IMR-90 (cell line): ENCODE results near the gene C14orf93. TPM values are rescaled to one million over a fixed set of nuclear protein-coding genes. Genes with fewer than 3 reads are reported as not detected.

ENCODE experiments used
- ATAC-seq: fragments of 200-7000 bp; cut with Tn5 transposase; 2 replicates; pipeline ENCODE4 v1.9.1; 2020; ENCODE audit warnings: low read depth, mild to moderate bottlenecking, moderate library complexity
- BruUV-seq: library from RNA; stranded (reverse); fragments of 400-500 nt; replicated peaks from 2 replicates; lab custom pipeline; 2021; lab: Mats Ljungman, UMichigan
- CTCF ChIA-PET: fragments of 300-600 bp; formaldehyde crosslinking; extraction: SDS; loops from one replicate; lab custom pipeline; 2021; ENCODE audit warnings: antibody characterized with exemption; lab: Yijun Ruan, JAX
- POLR2A ChIA-PET: fragments of 300-600 bp; sonication (Branson Sonifier 250); formaldehyde crosslinking; loops from one replicate; lab custom pipeline; 2022; ENCODE audit warnings: antibody characterized with exemption; ENCODE audit not compliant: unreplicated experiment; lab: Charles Lee
- DNase-seq: peaks from one replicate; pipeline ENCODE4 v3.0.0; 2013
- H2AFZ ChIP-seq: replicated peaks from 2 replicates; pipeline ENCODE3; 2013; ENCODE audit warnings: low read length, mild to moderate bottlenecking; ENCODE audit not compliant: poor library complexity
- H2AK5ac ChIP-seq: 2 replicates; pipeline ENCODE4 v1.6.1; 2013; ENCODE audit warnings: low read depth, low read length, inconsistent platforms
- H2AK9ac ChIP-seq: replicated peaks from 2 replicates; pipeline ENCODE3; 2013; ENCODE audit warnings: mild to moderate bottlenecking, low read depth, low read length, moderate library complexity; ENCODE audit not compliant: poor library complexity
- H2BK120ac ChIP-seq: 2 replicates; pipeline ENCODE4 v1.6.1; 2013; ENCODE audit warnings: low read depth, low read length, inconsistent platforms
- H2BK15ac ChIP-seq: 3 replicates; pipeline ENCODE4 v1.6.1; 2013; ENCODE audit warnings: low read depth, low read length, inconsistent platforms
- H2BK20ac ChIP-seq: 2 replicates; pipeline ENCODE4 v1.6.1; 2013; ENCODE audit warnings: low read depth, mild to moderate bottlenecking, inconsistent platforms, low read length, moderate library complexity
- H2BK5ac ChIP-seq: 2 replicates; pipeline ENCODE4 v1.6.1; 2013; ENCODE audit warnings: mild to moderate bottlenecking, low read depth, low read length, inconsistent platforms; ENCODE audit not compliant: poor library complexity, severe bottlenecking
- H3K14ac ChIP-seq: replicated peaks from 2 replicates; pipeline ENCODE4 v1.6.1; 2013; ENCODE audit warnings: low read depth, low read length, inconsistent platforms
- H3K18ac ChIP-seq: 2 replicates; pipeline ENCODE4 v1.6.1; 2013; ENCODE audit warnings: low read depth, low read length, control low read depth
- H3K23ac ChIP-seq: 2 replicates; pipeline ENCODE4 v1.6.1; 2013; ENCODE audit warnings: low read depth, low read length, inconsistent platforms
- H3K27ac ChIP-seq: 2 replicates; pipeline ENCODE4 v1.5.1; 2013; ENCODE audit warnings: mild to moderate bottlenecking, control low read depth, low read length; ENCODE audit not compliant: insufficient read depth
- H3K27me3 ChIP-seq: 2 replicates; pipeline ENCODE4 v1.6.1; 2013; ENCODE audit warnings: low read length; ENCODE audit not compliant: control insufficient read depth, insufficient read depth
- H3K36me3 ChIP-seq: 2 replicates; pipeline ENCODE4 v1.6.1; 2013; ENCODE audit warnings: low read length, mixed read lengths; ENCODE audit not compliant: control insufficient read depth, insufficient read depth
- H3K4ac ChIP-seq: 2 replicates; pipeline ENCODE4 v1.6.1; 2013; ENCODE audit warnings: low read depth, low read length, inconsistent platforms
- H3K4me1 ChIP-seq: 2 replicates; pipeline ENCODE4 v1.6.1; 2013; ENCODE audit warnings: low read length, mixed read lengths; ENCODE audit not compliant: control insufficient read depth, insufficient read depth
- H3K4me2 ChIP-seq: 2 replicates; pipeline ENCODE4 v1.6.1; 2013; ENCODE audit warnings: low read depth, mild to moderate bottlenecking, control low read depth, low read length, moderate library complexity
- H3K4me3 ChIP-seq: 2 replicates; pipeline ENCODE4 v1.5.1; 2013; ENCODE audit warnings: low read depth, mild to moderate bottlenecking, control low read depth, low read length, moderate library complexity; ENCODE audit not compliant: insufficient read depth
- H3K56ac ChIP-seq: 2 replicates; pipeline ENCODE4 v1.6.1; 2013; ENCODE audit warnings: low read length, inconsistent platforms; ENCODE audit not compliant: insufficient read depth; ENCODE audit errors: extremely low read depth
- H3K79me1 ChIP-seq, 2 experiments: 2 replicates each; pipeline ENCODE4 v1.6.1; 2013; ENCODE audit warnings: low read length in 2 of 2, inconsistent platforms in 1 of 2, low read depth in 1 of 2
- H3K9ac ChIP-seq: 2 replicates; pipeline ENCODE4 v1.6.1; 2013; ENCODE audit warnings: low read depth, low read length, control low read depth
- H3K9me1 ChIP-seq: 2 replicates; pipeline ENCODE4 v1.6.1; 2013; ENCODE audit warnings: low read length, inconsistent platforms; ENCODE audit not compliant: insufficient read depth
- H3K9me3 ChIP-seq: 2 replicates; pipeline ENCODE4 v1.6.1; 2013; ENCODE audit warnings: low read length; ENCODE audit not compliant: control insufficient read depth, insufficient read depth
- H4K20me1 ChIP-seq: 2 replicates; pipeline ENCODE4 v1.6.1; 2013; ENCODE audit warnings: low read length, inconsistent platforms; ENCODE audit not compliant: insufficient read depth
- H4K5ac ChIP-seq: 2 replicates; pipeline ENCODE4 v1.6.1; 2013; ENCODE audit warnings: mild to moderate bottlenecking, low read depth, low read length, control low read depth
- H4K8ac ChIP-seq, 2 experiments: 2 replicates each; pipeline ENCODE4 v1.6.1; 2013; ENCODE audit warnings: low read depth in 2 of 2, low read length in 2 of 2, control low read depth in 1 of 2, inconsistent platforms in 1 of 2
- H4K91ac ChIP-seq: 2 replicates; pipeline ENCODE4 v1.6.1; 2013; ENCODE audit warnings: low read depth, low read length, inconsistent platforms; ENCODE audit not compliant: insufficient read depth
- BHLHE40 ChIP-seq: fragments of 150-350 bp; IDR thresholded peaks from 2 replicates; pipeline ENCODE4 v1.6.1; 2016; ENCODE audit warnings: mild to moderate bottlenecking, low read depth, low read length
- CEBPB ChIP-seq: IDR thresholded peaks from 2 replicates; pipeline ENCODE4 v1.6.1; 2012; ENCODE audit warnings: low read depth, low read length, improper control_type of control experiment
- CHD1 ChIP-seq: IDR thresholded peaks from 2 replicates; pipeline ENCODE4 v1.6.1; 2012; ENCODE audit warnings: low read depth, low read length, improper control_type of control experiment
- CTCF ChIP-seq: conservative IDR thresholded peaks from 2 replicates; pipeline ENCODE4 v1.5.1; 2012; ENCODE audit warnings: mild to moderate bottlenecking, low read depth, low read length, improper control_type of control experiment
- ELK1 ChIP-seq: fragments of 150-350 bp; IDR thresholded peaks from 2 replicates; pipeline ENCODE4 v1.6.1; 2016; ENCODE audit warnings: low read depth, mild to moderate bottlenecking, low read length, moderate library complexity, borderline replicate concordance
- MAFK ChIP-seq: IDR thresholded peaks from 2 replicates; pipeline ENCODE4 v1.6.1; 2012; ENCODE audit warnings: low read depth, low read length, improper control_type of control experiment
- POLR2A ChIP-seq: IDR thresholded peaks from 2 replicates; pipeline ENCODE4 v1.6.1; 2012; ENCODE audit warnings: mild to moderate bottlenecking, low read depth, low read length
- RAD21 ChIP-seq: IDR thresholded peaks from 2 replicates; pipeline ENCODE4 v1.6.1; 2012; ENCODE audit warnings: low read length, improper control_type of control experiment
- RCOR1 ChIP-seq: IDR thresholded peaks from 2 replicates; pipeline ENCODE4 v1.6.1; 2012; ENCODE audit warnings: mild to moderate bottlenecking, low read length, improper control_type of control experiment; ENCODE audit not compliant: insufficient replicate concordance
- RFX5 ChIP-seq: IDR thresholded peaks from 2 replicates; pipeline ENCODE4 v1.8.0; 2012; ENCODE audit warnings: low read depth, mild to moderate bottlenecking, low read length, moderate library complexity
- SMC3 ChIP-seq: fragments of 150-350 bp; IDR thresholded peaks from 2 replicates; pipeline ENCODE4 v1.6.1; 2016; ENCODE audit warnings: low read depth, mild to moderate bottlenecking, antibody characterized with exemption, low read length, moderate library complexity
- USF2 ChIP-seq: fragments of 150-350 bp; IDR thresholded peaks from 2 replicates; pipeline ENCODE4 v1.6.1; 2017; ENCODE audit warnings: mild to moderate bottlenecking, antibody characterized with exemption, low read length, low read depth
- WGBS, 2 experiments: methylation state at CpG; one replicate each; pipeline versions ENCODE4 v1.1.5 to v1.1.7; 2013; ENCODE audit warnings: missing lambda C conversion rate in 2 of 2; ENCODE audit not compliant: insufficient read length in 1 of 2; ENCODE audit errors: extremely low coverage in 2 of 2; 5-methylcytosine and 5-hydroxymethylcytosine counted together
- dilution Hi-C: fragments of 300-500 bp; cut with HindIII; formaldehyde crosslinking; loops from one replicate; pipeline ENCODE4 v1.14.3; 2018; ENCODE audit warnings: low sequenced_read_pairs; ENCODE audit not compliant: unreplicated experiment
- in situ Hi-C: fragments of 300-500 bp; cut with MboI; formaldehyde crosslinking; loops from 3 replicates; pipeline ENCODE4 v1.14.3; 2019; ENCODE audit warnings: low sequenced_read_pairs, inconsistent platforms, mixed read lengths
- intact Hi-C: fragments of 100-400 bp; cut with micrococcal nuclease; formaldehyde crosslinking; loops from 2 replicates; pipeline ENCODE4 v1.10.0; 2022
- polyA plus RNA-seq, 3 experiments: library from polyadenylated mRNA; depleted of rRNA; stranded (reverse); fragments of >200 nt; gene quantifications; 2 replicates each; pipeline ENCODE4 v1.2.3, GENCODE V29; 2012; ENCODE audit warnings: low replicate concordance in 1 of 3
- total RNA-seq: library from RNA; depleted of rRNA; stranded (reverse); fragments of >200 nt; gene quantifications from 2 replicates; pipeline ENCODE4 v1.2.3, GENCODE V29; 2012

C14orf93 gene
- total and polyA plus RNA-seq, 2 of the 4 experiments (the other 2 are of a cell fraction) = 5.4 to 5.7 TPM

GRCh38 chr14:22978487-22978837, 31.5 kb downstream of the C14orf93 start:
- peak overlapping the region; percentile 94 for H2AK9ac ChIP-seq
- H3K4me1 ChIP-seq = peaks cover 41% of the 10 kb centered on the region
- no peaks in the 10 kb centered on the region for H3K9me3 ChIP-seq
- CTCF ChIA-PET = interaction anchor here (0.7 to 1.8 kb wide), 4 partner anchors 8 to 107 kb away, joined by 3 to 12 read pairs (median 5); no protein-coding TSS in a partner anchor
- H3K9me1 ChIP-seq = peaks cover 5% of the 10 kb centered on the region; the same call in 1 of the 2 replicates
- H2BK5ac ChIP-seq = peak overlapping the region; percentile 86
- peak overlapping the region; percentile 96 for H3K23ac ChIP-seq
- peak overlapping the region; percentile 80 for H3K56ac ChIP-seq
- no TSS peak for BruUV-seq
- intact Hi-C loops = no loop called here
- peak overlapping the region; percentile 70 for H3K18ac ChIP-seq
- H4K8ac ChIP-seq = peak overlapping the region; percentile 84 to 89; a peak in 3 of 4 replicates
- peak overlapping the region; percentile 95 for H3K14ac ChIP-seq
- H2AFZ ChIP-seq = no peak overlapping the region
- H4K5ac ChIP-seq = peak overlapping the region; percentile 79
- H3K27ac ChIP-seq = peak overlapping the region; percentile 97
- peaks cover 36% of the 10 kb centered on the region for H3K36me3 ChIP-seq
- no peak for TF ChIP-seq BHLHE40
- no peak for TF ChIP-seq POLR2A
- TF ChIP-seq CHD1 = no peak
- TF ChIP-seq SMC3 = no peak
- TF ChIP-seq CEBPB = no peak
- no peak for TF ChIP-seq MAFK
- TF ChIP-seq ELK1 = no peak
- TF ChIP-seq RFX5 = no peak
- TF ChIP-seq CTCF = no peak
- no peak for TF ChIP-seq USF2
- no peak for TF ChIP-seq RAD21
- no peak for TF ChIP-seq RCOR1
- no peak for DNase-seq
- WGBS, 2 experiments = no CpG with 5 or more reads among the region's 3 CpGs
- peak overlapping the region; percentile 97 for H2AK5ac ChIP-seq
- H3K79me1 ChIP-seq = peaks cover 34 to 72% of the 10 kb centered on the region in 2 experiments
- no peaks in the 10 kb centered on the region for H3K27me3 ChIP-seq
- peak overlapping the region; percentile 58; the same call in 1 of the 2 replicates for H2BK20ac ChIP-seq
- H3K9ac ChIP-seq = peak overlapping the region; percentile 90
- dilution Hi-C loops = no loop called here
- H3K4ac ChIP-seq = peak overlapping the region; percentile 89
- H2BK15ac ChIP-seq = peak overlapping the region; percentile 85
- in situ Hi-C loops = no loop called here
- peak overlapping the region; percentile 96 for H4K91ac ChIP-seq
- H2BK120ac ChIP-seq = peak overlapping the region; percentile 84
- no peak for ATAC-seq
- peaks cover 34% of the 10 kb centered on the region for H4K20me1 ChIP-seq
- H3K4me2 ChIP-seq = peak overlapping the region; percentile 92
- H3K4me3 ChIP-seq = no peak overlapping the region
- POLR2A ChIA-PET = interaction anchor here (0.5 to 1.4 kb wide), 5 partner anchors 8 to 577 kb away, joined by 3 to 12 read pairs (median 7); no protein-coding TSS in a partner anchor
